Prostate gland (tissue), 2 donors: ENCODE results near the gene EML4. TPM values are rescaled to one million over a fixed set of nuclear protein-coding genes. Genes with fewer than 3 reads are reported as not detected.
"Not testable (repeated sequence)": the region's sequence is repeated elsewhere in the genome, so short reads cannot be mapped to it uniquely, and the experiment has no call there.

Experiments used
- DNase-seq: peaks from one replicate; pipeline ENCODE4 v3.0.0-alpha.2; 2019; ENCODE audit warnings: low spot score
- H3K27ac ChIP-seq, 2 donors: fragments of 200-600 bp; sonication (generic); 2 replicates each; pipeline ENCODE4 v1.5.1; 2017 to 2019
- H3K27me3 ChIP-seq: fragments of 200-600 bp; sonication (generic); replicated peaks from 2 replicates; pipeline ENCODE4 v1.5.1; 2019; ENCODE audit not compliant: insufficient read depth
- H3K36me3 ChIP-seq, 2 donors: fragments of 200-600 bp; sonication (generic); 1 replicate in 1 of 2; 2 replicates in 1 of 2; pipeline versions ENCODE4 v1.5.1 to v1.8.1; 2017 to 2019
- H3K4me1 ChIP-seq: fragments of 200-600 bp; sonication (generic); replicated peaks from 2 replicates; pipeline ENCODE4 v1.5.1; 2019
- H3K4me3 ChIP-seq, 2 donors: fragments of 200-600 bp; sonication (generic); 2 replicates each; pipeline ENCODE4 v1.5.1; 2017 to 2019
- H3K9me3 ChIP-seq: fragments of 200-600 bp; sonication (generic); 2 replicates; pipeline ENCODE4 v1.5.1; 2017
- CTCF ChIP-seq, 4 experiments: fragments of 200-600 bp in 2 of 4; fragments of 450-650 bp in 2 of 4; sonication (generic) in 2 of 4; IDR thresholded peaks; 1 replicate in 3 of 4; 2 replicates in 1 of 4; pipeline ENCODE4 v1.5.1; 2016 to 2019; ENCODE audit warnings: antibody characterized with exemption in 4 of 4, mild to moderate bottlenecking in 2 of 4, moderate library complexity in 2 of 4
- POLR2A ChIP-seq: fragments of 450-650 bp; IDR thresholded peaks from one replicate; pipeline ENCODE4 v1.6.1; 2016; ENCODE audit warnings: antibody characterized with exemption, mild to moderate bottlenecking
- POLR2AphosphoS5 ChIP-seq: sonication (generic); formaldehyde crosslinking; IDR thresholded peaks from one replicate; pipeline ENCODE4 v1.6.1; 2017; ENCODE audit warnings: antibody characterized with exemption
- WGBS: methylation state at CpG from one replicate; pipeline ENCODE4 v1.1.5; 2018; 5-methylcytosine and 5-hydroxymethylcytosine counted together
- intact Hi-C: fragments of 100-400 bp; cut with DNase I; formaldehyde crosslinking; loops from one replicate; pipeline ENCODE4 v1.14.2; 2022
- total RNA-seq, 2 donors: library from RNA; depleted of rRNA; stranded (reverse); fragments of >200 nt; gene quantifications; one replicate each; pipeline ENCODE4 v1.1.0, GENCODE V29; 2016

EML4 gene
- total RNA-seq, 2 donors from 2014 or later, result 26.3 to 38.2 TPM

- no peak overlapping the region for H3K4me3 ChIP-seq
- no peaks in the 10 kb centered on the region for H3K27me3 ChIP-seq
- H3K27ac ChIP-seq, result peak overlapping the region; percentile 27 to 58
- intact Hi-C loops, result no loop called here
- H3K36me3 ChIP-seq, result no peaks in the 10 kb centered on the region
- TF ChIP-seq POLR2AphosphoS5, result no peak
- 33% methylated on average over 5 of the region's 5 CpGs for WGBS
- H3K4me1 ChIP-seq, result peaks cover 10% of the 10 kb centered on the region
- no peaks in the 10 kb centered on the region for H3K9me3 ChIP-seq
- peak; percentile 71 for DNase-seq
These were observed 41.4 kb upstream of the EML4 start for GRCh38 chr2:42127425-42128424.

GRCh38 chr2:42128721-42129486 is 40.2 kb upstream of the EML4 start:
- Histone ChIP-seq H3K27me3 (no peaks in the 10 kb centered on the region), H3K9me3 (no peaks in the 10 kb centered on the region), H3K4me1 (peaks cover 17% of the 10 kb centered on the region), H3K36me3 (no peaks in the 10 kb centered on the region), H3K27ac (peak overlapping the region; percentile 24 to 25), H3K4me3 (no peak overlapping the region)
- intact Hi-C loops, result no loop called here
- peak; percentile 55 for DNase-seq
- TF ChIP-seq POLR2A, result no peak
- peak in 1 of 4 experiments; percentile 16 for TF ChIP-seq CTCF (IDR thresholded peaks at IDR 0.05)
- TF ChIP-seq POLR2AphosphoS5, result peak; percentile 67
- 17% methylated on average over 7 of the region's 7 CpGs for WGBS

GRCh38 chr2:42129487-42129852 is 39.7 kb upstream of the EML4 start:
- WGBS, result 96% methylated on average over 1 of the region's 1 CpG
- no peaks in the 10 kb centered on the region for H3K27me3 ChIP-seq
- H3K9me3 ChIP-seq, result no peaks in the 10 kb centered on the region
- peaks cover 17% of the 10 kb centered on the region for H3K4me1 ChIP-seq
- no peak for TF ChIP-seq CTCF (IDR thresholded peaks at IDR 0.05)
- no peak for DNase-seq
- intact Hi-C loops, result no loop called here
- no peaks in the 10 kb centered on the region for H3K36me3 ChIP-seq
- H3K27ac ChIP-seq, result peak overlapping the region; percentile 24 to 25
- no peak overlapping the region for H3K4me3 ChIP-seq

- 94% methylated on average over 5 of the region's 5 CpGs for WGBS
- Histone ChIP-seq H3K4me3 (no peak overlapping the region), H3K9me3 (no peaks in the 10 kb centered on the region), H3K27ac (no peak overlapping the region), H3K36me3 (no peaks in the 10 kb centered on the region), H3K4me1 (peaks cover 17% of the 10 kb centered on the region), H3K27me3 (no peaks in the 10 kb centered on the region)
- TF ChIP-seq CTCF (IDR thresholded peaks at IDR 0.05) (no peak), POLR2AphosphoS5 (no peak), POLR2A (no peak)
- DNase-seq, result no peak
- intact Hi-C loops, result no loop called here
These were observed 39.2 kb upstream of the EML4 start for GRCh38 chr2:42129947-42130346.

GRCh38 chr2:42130858-42131257 is 38.3 kb upstream of the EML4 start:
- H3K36me3 ChIP-seq, H3K27ac ChIP-seq, H3K9me3 ChIP-seq, H3K4me3 ChIP-seq, DNase-seq, H3K27me3 ChIP-seq, intact Hi-C loops: not testable (repeated sequence)
- peaks cover 17% of the 10 kb centered on the region for H3K4me1 ChIP-seq
- 96% methylated on average over 10 of the region's 10 CpGs for WGBS
